NCI-H1105 treated with DMSO at 0.1 percent for 48 hours (cell line): ENCODE results near the gene HSD3B2.

Experiments
- DNase-seq: peaks from one replicate; lab custom pipeline; 2025; lab: John Stamatoyannopoulos, UW

Gene HSD3B2

GRCh38 chr1:119397986-119398385, 17.0 kb upstream of the HSD3B2 start:
- DNase-seq = no peak

GRCh38 chr1:119404736-119405135, 10.2 kb upstream of the HSD3B2 start:
- no peak for DNase-seq

GRCh38 chr1:119409731-119410130, 5.2 kb upstream of the HSD3B2 start:
- peak; percentile 96 for DNase-seq

GRCh38 chr1:119410961-119411360, 4.0 kb upstream of the HSD3B2 start:
- no peak for DNase-seq

- DNase-seq = no peak
Measured at GRCh38 chr1:119416006-119416640, 1.2 kb downstream of the HSD3B2 start.

- DNase-seq = no peak
Measured at GRCh38 chr1:119419109-119419508, 4.2 kb downstream of the HSD3B2 start.

- no peak for DNase-seq
Measured at GRCh38 chr1:119420638-119421037, 5.7 kb downstream of the HSD3B2 start.

DNA sequence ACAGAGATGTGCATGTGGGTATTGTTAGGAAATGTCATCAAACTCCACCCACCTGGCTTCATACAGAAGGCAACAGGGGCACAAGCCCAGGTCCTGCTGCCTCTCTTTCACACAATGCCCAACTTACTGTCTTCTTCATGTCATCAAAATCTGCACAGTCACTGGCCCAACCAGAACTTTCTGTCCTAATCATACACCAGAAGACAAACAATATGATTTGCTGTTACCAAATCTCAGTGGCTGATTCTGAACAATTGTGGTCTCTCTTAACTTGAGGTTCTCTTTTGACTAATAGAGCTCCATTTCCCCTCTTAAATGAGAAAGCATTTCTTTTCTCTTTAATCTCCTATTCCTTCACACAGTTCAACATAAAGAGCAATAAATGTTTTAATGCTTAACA, 7.7 kb downstream of the HSD3B2 start:
- DNase-seq = no peak

DNA sequence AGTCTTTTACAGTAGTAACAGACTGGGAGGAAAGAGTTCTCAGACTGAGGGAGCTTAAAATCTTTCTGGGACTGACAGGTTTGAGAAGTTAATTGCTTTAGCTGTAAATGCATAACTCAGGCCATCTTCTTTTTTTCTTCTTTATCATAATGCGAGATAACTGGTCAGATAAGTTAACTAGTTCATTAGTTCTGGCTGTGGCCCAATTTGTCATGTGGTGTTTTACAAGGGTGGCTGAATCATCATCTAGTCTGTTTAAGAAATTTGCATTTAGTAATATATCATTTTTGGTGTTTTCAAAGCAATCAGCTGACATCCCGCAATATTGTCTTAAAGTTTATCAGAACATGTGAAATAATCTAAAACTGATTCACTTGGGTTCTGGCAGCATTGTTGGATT, 14.0 kb downstream of the HSD3B2 start:
- no peak for DNase-seq

DNA sequence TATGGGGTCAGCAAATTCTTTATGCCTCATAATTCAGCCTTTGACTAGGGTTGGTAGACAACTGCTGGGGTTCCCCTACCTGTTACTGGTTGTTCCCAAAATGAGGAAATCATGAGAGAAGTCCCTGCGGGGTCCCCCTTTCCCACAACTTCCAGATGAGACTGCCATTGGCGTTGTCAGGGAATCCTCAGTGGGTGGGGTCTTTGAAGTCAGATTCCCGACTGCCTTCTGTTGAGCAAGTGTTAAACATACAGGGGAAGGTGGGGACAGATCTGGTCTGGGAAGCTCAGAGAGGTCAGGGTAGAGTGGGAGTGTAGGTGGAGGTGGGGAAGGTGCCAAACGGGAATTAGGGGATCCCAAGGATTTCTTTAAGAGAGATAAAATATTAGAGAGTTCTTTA, 14.7 kb downstream of the HSD3B2 start:
- no peak for DNase-seq

GRCh38 chr1:119430486-119430885, 15.5 kb downstream of the HSD3B2 start:
- no peak for DNase-seq

DNA sequence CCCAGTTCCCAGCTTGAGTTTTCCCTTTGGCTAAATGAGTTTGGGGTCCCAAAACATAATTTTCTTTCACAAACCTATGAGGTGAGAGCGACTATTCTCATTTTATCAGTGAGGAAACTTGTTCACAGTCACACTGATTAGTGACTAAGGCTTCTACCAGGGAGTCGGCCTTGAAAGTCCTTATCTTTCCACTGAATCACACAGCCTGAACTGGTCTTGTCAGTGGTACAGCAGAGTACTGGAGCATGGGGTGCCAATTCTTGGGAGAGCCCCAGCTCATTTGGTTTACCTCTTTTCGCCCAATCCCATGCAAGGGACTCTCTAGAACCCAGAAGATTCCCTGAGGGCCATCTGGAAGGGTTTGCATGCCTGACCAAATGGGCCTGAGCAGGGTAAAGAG, 16.9 kb downstream of the HSD3B2 start:
- DNase-seq = no peak

DNA sequence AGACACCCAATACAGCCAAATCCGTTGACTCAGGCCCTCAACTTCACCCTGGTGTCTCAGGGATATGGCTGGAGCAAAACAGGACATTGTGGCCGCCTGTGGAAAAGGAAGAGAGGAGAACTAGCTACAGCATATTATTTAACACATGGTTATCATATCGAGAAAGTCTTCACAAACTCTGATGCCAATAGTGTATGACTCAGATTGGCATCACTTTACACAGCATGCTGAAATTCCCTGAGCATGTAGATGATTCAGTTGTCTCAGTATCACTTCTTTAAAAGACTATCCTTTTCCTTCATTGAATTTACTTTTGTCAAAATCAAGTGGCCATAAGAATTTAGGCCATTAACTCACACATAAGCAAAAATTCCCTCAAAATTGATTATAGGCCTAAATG, 20.1 kb downstream of the HSD3B2 start:
- DNase-seq = no peak

DNA sequence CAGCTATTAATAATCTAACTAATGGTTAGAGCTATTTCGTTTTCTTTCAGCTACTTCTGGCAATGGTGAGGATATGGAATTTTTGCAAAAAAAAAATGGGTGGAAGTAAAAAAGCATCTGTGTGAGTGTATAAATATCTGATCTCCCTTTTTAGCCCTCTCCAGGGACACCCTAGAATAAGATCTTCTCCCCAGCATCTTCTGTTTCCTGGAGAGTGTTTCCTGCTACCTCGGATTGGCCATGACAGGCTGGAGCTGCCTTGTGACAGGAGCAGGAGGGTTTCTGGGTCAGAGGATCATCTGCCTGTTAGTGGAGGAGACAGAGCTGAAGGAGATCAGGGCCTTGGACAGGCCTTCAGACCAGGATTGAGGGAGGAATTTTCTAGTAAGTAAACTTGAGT, 23.8 kb downstream of the HSD3B2 start:
- DNase-seq = no peak

DNA sequence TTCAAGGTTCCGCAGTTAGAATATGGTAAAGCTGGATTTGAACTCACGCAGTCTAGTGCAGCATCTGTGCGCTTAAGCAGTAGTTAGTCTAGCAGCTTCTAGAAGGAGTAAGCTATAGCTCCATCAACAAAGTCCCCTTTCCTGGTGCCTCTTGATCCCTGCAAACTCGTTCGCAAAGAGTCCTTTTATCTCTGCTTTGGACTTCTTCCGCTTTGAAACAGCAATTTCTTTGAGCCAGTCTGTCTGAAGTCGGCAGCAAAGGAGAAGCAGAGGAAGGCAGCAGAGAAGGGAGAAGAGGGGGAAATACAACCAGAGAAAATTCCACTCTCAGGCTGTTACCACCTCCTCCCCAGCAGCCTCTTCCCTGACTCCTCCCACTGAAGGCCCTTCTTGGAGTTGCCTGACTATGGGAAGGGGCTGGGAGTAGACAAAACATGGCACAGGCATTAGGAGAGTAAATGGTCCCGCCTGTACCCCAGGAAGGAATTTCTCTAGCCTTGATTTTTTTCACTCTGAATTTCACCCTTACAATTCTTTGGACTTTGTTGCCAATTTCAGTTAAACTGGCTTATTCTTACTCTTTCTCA, 25.9 kb downstream of the HSD3B2 start:
- DNase-seq = no peak

DNA sequence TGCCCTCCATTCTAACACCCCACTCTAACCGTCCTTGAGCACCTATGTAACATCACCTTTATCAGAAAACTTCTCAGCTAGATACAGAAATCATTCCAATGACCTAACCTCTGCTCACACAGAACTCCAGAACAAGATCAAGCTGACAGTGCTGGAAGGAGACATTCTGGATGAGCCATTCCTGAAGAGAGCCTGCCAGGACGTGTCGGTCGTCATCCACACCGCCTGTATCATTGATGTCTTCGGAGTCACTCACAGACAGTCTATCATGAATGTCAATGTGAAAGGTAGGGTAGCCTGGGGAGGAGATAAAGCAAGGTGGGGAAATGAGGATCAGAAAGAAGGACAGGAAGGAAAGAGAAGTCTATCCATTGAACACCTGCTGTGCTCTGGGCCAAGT, 27.8 kb downstream of the HSD3B2 start:
- no peak for DNase-seq

DNA sequence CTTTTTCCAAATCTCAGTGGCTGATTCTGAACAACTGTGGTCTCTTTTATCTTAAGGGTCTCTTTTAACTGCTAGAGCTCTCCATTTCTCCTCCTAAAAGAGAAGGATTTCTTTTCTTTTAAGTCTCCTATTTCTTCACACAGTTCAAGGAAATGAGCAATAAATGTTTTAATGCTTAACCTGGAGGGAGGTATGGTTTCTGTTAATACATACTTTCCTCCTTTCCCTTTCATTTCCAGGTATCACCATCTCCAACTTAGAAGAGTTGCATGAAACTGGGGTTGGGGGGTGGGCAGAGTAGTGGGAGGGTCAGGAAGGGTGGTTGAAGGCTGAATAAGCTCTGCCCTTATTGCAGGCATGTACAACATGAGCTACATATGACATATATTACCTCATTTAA, 31.4 kb downstream of the HSD3B2 start:
- DNase-seq = no peak

DNA sequence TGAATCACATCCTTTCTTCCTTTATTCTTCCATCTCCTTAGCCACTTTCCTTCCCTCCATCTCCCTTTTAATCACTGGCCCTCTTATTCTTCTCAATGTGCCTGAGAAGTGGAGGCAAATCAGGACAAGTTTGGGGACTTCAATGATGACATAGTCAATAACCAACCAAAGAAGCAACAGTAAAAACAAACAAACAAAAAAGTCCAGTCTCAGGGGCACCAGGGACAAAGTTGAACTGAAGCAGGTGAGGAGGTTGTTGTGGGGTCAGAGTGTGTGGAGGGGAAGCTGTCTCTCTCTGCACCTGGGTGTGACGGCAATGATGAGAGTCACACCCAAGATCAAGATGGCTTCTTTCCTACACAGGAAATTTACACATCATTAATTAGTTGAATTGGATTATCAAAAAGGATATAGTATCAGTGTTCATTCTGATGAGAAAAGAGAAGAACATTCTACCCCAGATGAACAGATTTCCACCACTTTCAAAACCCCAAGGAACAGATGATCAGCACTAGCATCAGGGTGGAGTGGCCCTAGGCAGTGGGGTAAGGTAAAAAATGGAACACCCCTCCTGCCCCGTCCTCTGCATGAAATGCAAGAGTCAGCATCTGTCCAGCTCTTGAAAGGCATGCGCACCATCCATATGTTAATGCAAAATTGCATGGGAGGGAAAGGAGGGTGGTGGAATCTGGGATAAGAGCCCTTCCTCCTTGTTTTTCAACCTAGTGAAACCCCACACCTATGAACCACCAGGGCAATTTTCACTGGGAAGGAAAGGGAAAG, 32.6 kb downstream of the HSD3B2 start:
- no peak for DNase-seq

- no peak for DNase-seq
Measured at GRCh38 chr1:119448127-119448511, 33.2 kb downstream of the HSD3B2 start.

DNA sequence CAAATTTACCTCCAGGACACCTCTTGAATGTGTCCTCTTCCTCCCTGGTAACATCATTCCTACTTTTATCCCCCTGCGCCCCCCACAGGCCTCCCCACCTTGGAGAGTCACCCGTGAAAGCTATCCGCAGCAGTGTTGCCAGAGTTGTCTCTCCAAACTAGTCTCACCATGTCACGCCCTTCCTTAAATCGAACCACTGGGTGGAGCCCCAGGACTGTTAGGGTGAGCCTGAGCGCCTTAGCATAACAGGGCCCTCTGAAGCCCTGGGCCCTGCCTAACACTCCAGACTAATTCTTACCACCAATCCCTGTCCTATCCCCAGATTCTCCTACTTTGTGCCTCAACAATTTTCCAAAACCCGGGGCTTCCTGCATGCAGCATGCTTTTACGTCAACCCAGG, 35.0 kb downstream of the HSD3B2 start:
- DNase-seq = no peak

DNA sequence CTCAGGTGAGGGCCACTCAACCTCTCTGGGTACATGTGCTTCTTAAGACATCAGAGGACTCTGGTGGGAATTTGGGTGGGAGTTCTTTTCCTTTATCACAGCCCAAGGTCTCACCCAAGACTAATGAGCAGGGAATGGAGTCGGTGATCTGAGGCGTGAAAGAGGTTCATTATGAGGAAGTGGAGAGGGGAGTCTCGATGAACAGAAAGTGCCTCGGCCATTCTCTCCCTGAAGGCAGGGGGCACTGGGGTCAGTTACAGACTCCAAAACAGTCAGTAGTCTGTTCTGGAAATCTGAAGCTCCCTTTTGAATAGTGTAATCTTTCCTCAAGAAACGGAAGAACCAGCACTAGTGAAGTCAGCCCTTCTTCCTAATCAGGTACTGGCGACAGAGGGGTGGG, 36.2 kb downstream of the HSD3B2 start:
- DNase-seq = no peak

GRCh38 chr1:119452091-119452490, 37.1 kb downstream of the HSD3B2 start:
- DNase-seq = no peak

GRCh38 chr1:119453021-119453420, 38.1 kb downstream of the HSD3B2 start:
- no peak for DNase-seq

DNA sequence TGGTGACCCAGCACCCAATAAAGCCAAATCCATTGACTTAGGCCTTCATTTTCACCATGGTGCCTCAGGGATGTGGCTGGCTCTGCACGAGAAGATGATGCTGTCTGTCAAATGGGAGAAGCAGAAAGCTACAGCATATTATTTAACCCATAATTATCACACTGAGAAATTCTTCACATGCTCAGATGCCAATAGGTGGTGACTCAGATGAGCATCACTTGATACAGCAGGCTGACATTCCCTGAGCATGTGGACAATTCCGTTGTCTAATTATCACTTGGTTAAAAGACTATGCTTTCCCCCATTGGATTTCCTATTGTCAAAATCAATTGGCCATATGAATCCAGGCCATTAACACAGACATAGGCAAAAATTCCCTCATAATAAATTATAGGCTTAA, 48.0 kb downstream of the HSD3B2 start:
- DNase-seq = no peak
